IPS-NIHi7 (cell line): ENCODE measurements around the gene DCLK2.
A peak's percentile ranks its signal among the peaks of the same experiment; 100 is the strongest.

ENCODE experiments used
- DNase-seq: peaks from one replicate; pipeline ENCODE4 v3.0.0; 2012; ENCODE audit warnings: mixed read lengths; ENCODE audit errors: extremely low spot score

DCLK2 gene

GRCh38 chr4:150069353-150069752 lies 8.9 kb upstream of the DCLK2 start:
- DNase-seq: no peak

GRCh38 chr4:150070464-150071170 lies 7.6 kb upstream of the DCLK2 start:
- no peak for DNase-seq

GRCh38 chr4:150072471-150072870 lies 5.8 kb upstream of the DCLK2 start:
- no peak for DNase-seq

GRCh38 chr4:150072906-150073714 lies 5.1 kb upstream of the DCLK2 start:
- DNase-seq: no peak

GRCh38 chr4:150074064-150074463 lies 4.2 kb upstream of the DCLK2 start:
- DNase-seq: no peak

GRCh38 chr4:150078579-150079080 lies 385 bp downstream of the DCLK2 start:
- DNase-seq: peak; percentile 43

GRCh38 chr4:150079081-150079581 lies 886 bp downstream of the DCLK2 start:
- DNase-seq: peak; percentile 43

GRCh38 chr4:150080337-150080736 lies 2.1 kb downstream of the DCLK2 start:
- no peak for DNase-seq

- no peak for DNase-seq
Measured at GRCh38 chr4:150080875-150081274, 2.6 kb downstream of the DCLK2 start.

GRCh38 chr4:150082241-150082640 lies 4.0 kb downstream of the DCLK2 start:
- no peak for DNase-seq

- DNase-seq: no peak
Measured at GRCh38 chr4:150087006-150087405, 8.8 kb downstream of the DCLK2 start.

GRCh38 chr4:150089732-150090131 lies 11.5 kb downstream of the DCLK2 start:
- no peak for DNase-seq

- DNase-seq: no peak
Measured at GRCh38 chr4:150090836-150091235, 12.6 kb downstream of the DCLK2 start.

- no peak for DNase-seq
Measured at GRCh38 chr4:150094676-150095075, 16.4 kb downstream of the DCLK2 start.

- DNase-seq: no peak
Measured at GRCh38 chr4:150096625-150097024, 18.4 kb downstream of the DCLK2 start.

- no peak for DNase-seq
Measured at GRCh38 chr4:150098214-150098613, 20.0 kb downstream of the DCLK2 start.

GRCh38 chr4:150104404-150105027 lies 26.3 kb downstream of the DCLK2 start:
- no peak for DNase-seq

GRCh38 chr4:150106886-150107285 lies 28.6 kb downstream of the DCLK2 start:
- DNase-seq: no peak

- DNase-seq: no peak
Measured at GRCh38 chr4:150108691-150109090, 30.4 kb downstream of the DCLK2 start.

GRCh38 chr4:150114641-150115040 lies 36.4 kb downstream of the DCLK2 start:
- DNase-seq: no peak

GRCh38 chr4:150115851-150116250 lies 37.6 kb downstream of the DCLK2 start:
- DNase-seq: no peak

- DNase-seq: no peak
Measured at GRCh38 chr4:150116506-150116905, 38.3 kb downstream of the DCLK2 start.
